GM23338 (cell line): Measurements from ENCODE around the gene CHD1. TPM values are rescaled to one million over a fixed set of nuclear protein-coding genes. Genes with fewer than 3 reads are reported as not detected.

Experiments
- ATAC-seq: fragments of 200-7000 bp; cut with Tn5 transposase; 3 replicates; pipeline ENCODE4 v1.9.1; 2020
- DNase-seq: peaks from one replicate; pipeline ENCODE4 v3.0.0-alpha.2; 2015; ENCODE audit warnings: low spot score
- H2AFZ ChIP-seq: fragments of 200-600 bp; sonication (generic); 2 replicates; pipeline ENCODE4 v1.8.0; 2016; ENCODE audit warnings: antibody characterized with exemption, mild to moderate bottlenecking, moderate library complexity
- H3F3A ChIP-seq: fragments of 200-600 bp; sonication (generic); replicated peaks from 2 replicates; pipeline ENCODE4 v1.8.0; 2017; ENCODE audit warnings: antibody characterized with exemption, mixed run types, low read depth
- H3K27ac ChIP-seq: fragments of 200-600 bp; sonication (generic); 2 replicates; pipeline ENCODE4 v1.6.1; 2016; ENCODE audit warnings: low read depth
- H3K27me3 ChIP-seq: fragments of 200-600 bp; sonication (generic); 2 replicates; pipeline ENCODE4 v1.8.0; 2016; ENCODE audit warnings: mild to moderate bottlenecking, mixed run types, moderate library complexity; ENCODE audit not compliant: insufficient read depth
- H3K36me3 ChIP-seq: fragments of 200-600 bp; sonication (generic); 2 replicates; pipeline ENCODE4 v1.8.0; 2016; ENCODE audit warnings: mild to moderate bottlenecking; ENCODE audit not compliant: insufficient read depth
- H3K4me1 ChIP-seq: fragments of 200-600 bp; sonication (generic); 2 replicates; pipeline ENCODE4 v1.8.0; 2016; ENCODE audit warnings: mild to moderate bottlenecking, moderate library complexity; ENCODE audit not compliant: insufficient read depth
- H3K4me2 ChIP-seq: fragments of 200-600 bp; sonication (generic); 2 replicates; pipeline ENCODE4 v1.7.1; 2017; ENCODE audit warnings: mixed run types
- H3K4me3 ChIP-seq: fragments of 200-600 bp; sonication (generic); 2 replicates; pipeline ENCODE4 v1.6.1; 2016; ENCODE audit warnings: mixed run types
- H3K79me2 ChIP-seq: fragments of 200-600 bp; sonication (generic); replicated peaks from 2 replicates; pipeline ENCODE4 v1.8.0; 2017; ENCODE audit warnings: mild to moderate bottlenecking; ENCODE audit not compliant: insufficient read depth
- H3K9me2 ChIP-seq: fragments of 200-600 bp; sonication (generic); 2 replicates; pipeline ENCODE4 v1.8.0; 2017; ENCODE audit not compliant: insufficient read depth
- H4K20me1 ChIP-seq: fragments of 200-600 bp; sonication (generic); replicated peaks from 2 replicates; pipeline ENCODE4 v1.8.0; 2017; ENCODE audit warnings: mild to moderate bottlenecking; ENCODE audit not compliant: insufficient read depth
- H3K27ac Mint-ChIP-seq: 2 replicates; pipeline ENCODE4 v1.8.0; 2020; ENCODE audit warnings: inconsistent platforms, mild to moderate bottlenecking, moderate library complexity, mixed read lengths
- H3K27me3 Mint-ChIP-seq: 3 replicates; pipeline ENCODE4 v1.8.0; 2022; ENCODE audit warnings: low read depth, mild to moderate bottlenecking, moderate library complexity, mixed read lengths, inconsistent platforms; ENCODE audit not compliant: insufficient read depth, poor library complexity
- H3K36me3 Mint-ChIP-seq: 3 replicates; pipeline ENCODE4 v1.8.0; 2021; ENCODE audit warnings: low read depth, mild to moderate bottlenecking, inconsistent platforms, moderate library complexity, mixed read lengths
- H3K4me1 Mint-ChIP-seq: 3 replicates; pipeline ENCODE4 v1.8.0; 2020; ENCODE audit warnings: mild to moderate bottlenecking, inconsistent platforms, mixed read lengths
- H3K4me3 Mint-ChIP-seq: 3 replicates; pipeline ENCODE4 v1.8.0; 2021; ENCODE audit warnings: moderate library complexity, mild to moderate bottlenecking, inconsistent platforms, mixed read lengths
- H3K9me3 Mint-ChIP-seq: 3 replicates; pipeline ENCODE4 v1.8.0; 2020; ENCODE audit warnings: moderate library complexity, mild to moderate bottlenecking, inconsistent platforms, mixed read lengths
- CREB1 ChIP-seq: fragments of 250-450 bp; sonication (Bioruptor Pico); IDR thresholded peaks from 2 replicates; pipeline ENCODE4 v1.5.0; 2020; ENCODE audit warnings: low read depth, mild to moderate bottlenecking, moderate library complexity
- CTCF ChIP-seq, 2 experiments: fragments of 200-600 bp in 1 of 2; sonication (generic) in 1 of 2; conservative IDR thresholded peaks; 2 replicates each; pipeline versions ENCODE4 v1.5.1 to v1.6.1; 2016 to 2017; ENCODE audit warnings: antibody characterized with exemption in 2 of 2, low read depth in 2 of 2, mild to moderate bottlenecking in 2 of 2, moderate library complexity in 1 of 2
- JUNB ChIP-seq: IDR thresholded peaks from one replicate; pipeline ENCODE4 v1.6.1; 2016; ENCODE audit warnings: antibody characterized with exemption; ENCODE audit not compliant: unreplicated experiment
- NANOG ChIP-seq: IDR thresholded peaks from 2 replicates; pipeline ENCODE4 v1.6.1; 2016; ENCODE audit warnings: antibody characterized with exemption, borderline replicate concordance
- POLR2AphosphoS5 ChIP-seq: IDR thresholded peaks from 2 replicates; pipeline ENCODE4 v1.6.1; 2016; ENCODE audit warnings: antibody characterized with exemption, low read depth
- REST ChIP-seq: IDR thresholded peaks from one replicate; pipeline ENCODE4 v1.6.1; 2018; ENCODE audit warnings: antibody characterized with exemption; ENCODE audit not compliant: unreplicated experiment
- ZNF114 ChIP-seq: fragments of 250-450 bp; sonication (Bioruptor Pico); IDR thresholded peaks from 2 replicates; pipeline ENCODE4 v1.5.0; 2020; ENCODE audit warnings: mild to moderate bottlenecking, moderate library complexity
- ZNF331 ChIP-seq: fragments of 250-450 bp; sonication (Bioruptor Pico); IDR thresholded peaks from 2 replicates; pipeline ENCODE4 v1.5.0; 2020; ENCODE audit warnings: low read depth, mild to moderate bottlenecking, moderate library complexity
- ZNF462 ChIP-seq: fragments of 250-450 bp; sonication (Bioruptor Pico); IDR thresholded peaks from 2 replicates; pipeline ENCODE4 v1.5.0; 2020; ENCODE audit warnings: mild to moderate bottlenecking, moderate library complexity
- polyA plus RNA-seq: library from polyadenylated mRNA; unstranded; fragments of >200 nt; fragmentation: Nextera tagmentation; extraction: Ambion mirVana; gene quantifications from 2 replicates; pipeline ENCODE4 v1.2.1, GENCODE V29; 2016
- total RNA-seq: library from RNA; depleted of rRNA; stranded (reverse); fragments of >200 nt; shearing (Covaris generic); gene quantifications from 2 replicates; pipeline ENCODE4 v1.2.3, GENCODE V29; 2014

The CHD1 gene
- total and polyA plus RNA-seq, 2 experiments from 2014 or later = 36.4 to 75.6 TPM

- Mint-ChIP-seq H3K36me3 (peaks cover 26% of the 10 kb centered on the region), H3K4me1 (no peaks in the 10 kb centered on the region), H3K27me3 (peaks cover 2% of the 10 kb centered on the region), H3K4me3 (no peak overlapping the region), H3K27ac (no peak overlapping the region), H3K9me3 (peaks cover 32% of the 10 kb centered on the region)
- Histone ChIP-seq H3F3A (no peaks in the 10 kb centered on the region), H4K20me1 (no peaks in the 10 kb centered on the region), H3K27ac (no peak overlapping the region), H3K79me2 (no peaks in the 10 kb centered on the region), H3K9me2 (no peaks in the 10 kb centered on the region), H3K36me3 (0 out of 2 replicates have a peak, but pooled peaks cover 3% of the 10 kb centered on the region), H3K4me1 (no peaks in the 10 kb centered on the region), H3K4me3 (no peak overlapping the region), H3K27me3 (no peaks in the 10 kb centered on the region), H3K4me2 (no peak overlapping the region), H2AFZ (no peak overlapping the region)
- ATAC-seq (no peak), DNase-seq (no peak)
- no peak for TF ChIP-seq POLR2AphosphoS5
- TF ChIP-seq ZNF331 = no peak
- TF ChIP-seq CTCF (conservative IDR thresholded peaks at IDR 0.05; ENCODE audit: low read depth in 2 of 2) = no peak
- no peak for TF ChIP-seq ZNF462 (CRISPR knock-in tag)
- TF ChIP-seq NANOG = no peak
- TF ChIP-seq JUNB = no peak
- no peak for TF ChIP-seq REST
- no peak for TF ChIP-seq CREB1 (CRISPR knock-in tag)
- no peak for TF ChIP-seq ZNF114 (CRISPR knock-in tag)
Observed at GRCh38 chr5:98810206-98810605, 118.6 kb downstream of the CHD1 start.
